Keratinocyte (primary cell): ENCODE measurements around the gene LHFPL3. TPM values are rescaled to one million over a fixed set of nuclear protein-coding genes. Genes with fewer than 3 reads are reported as not detected.

ENCODE experiments used
- DNase-seq: peaks from one replicate; pipeline ENCODE4 v3.0.0-alpha.2; 2011; ENCODE audit warnings: low read depth, missing footprints, low spot score
- FAIRE-seq: peaks from 2 replicates; lab custom pipeline; 2011; peaks lifted over from hg19 to GRCh38; lab: Jason Lieb, UNC
- H2AFZ ChIP-seq: 2 replicates; pipeline ENCODE4 v1.6.0; 2012; ENCODE audit warnings: low read length, control low read depth, inconsistent platforms; ENCODE audit not compliant: control insufficient read depth
- H3K27ac ChIP-seq: 2 replicates; pipeline ENCODE4 v1.5.1; 2011; ENCODE audit warnings: low read length; ENCODE audit not compliant: control insufficient read depth, insufficient read depth
- H3K27me3 ChIP-seq: 3 replicates; pipeline ENCODE4 v1.6.0; 2011; ENCODE audit warnings: low read length; ENCODE audit not compliant: control insufficient read depth, insufficient read depth; ENCODE audit errors: extremely low read depth
- H3K36me3 ChIP-seq, 2 experiments: 2 replicates in 1 of 2; 3 replicates in 1 of 2; pipeline ENCODE4 v1.5.1; 2011; ENCODE audit warnings: low read length in 2 of 2, mild to moderate bottlenecking in 1 of 2; ENCODE audit not compliant: control insufficient read depth in 2 of 2, insufficient read depth in 2 of 2; ENCODE audit errors: extremely low read depth in 1 of 2
- H3K4me1 ChIP-seq: 3 replicates; pipeline ENCODE4 v1.5.1; 2011; ENCODE audit warnings: low read length; ENCODE audit not compliant: control insufficient read depth, insufficient read depth; ENCODE audit errors: extremely low read depth
- H3K4me2 ChIP-seq: 3 replicates; pipeline ENCODE4 v1.6.0; 2011; ENCODE audit warnings: low read depth, low read length; ENCODE audit not compliant: control insufficient read depth, insufficient read depth; ENCODE audit errors: extremely low read depth
- H3K4me3 ChIP-seq, 3 experiments: fragments of 200-600 bp in 1 of 3; sonication (generic) in 1 of 3; 2 replicates in 2 of 3; 3 replicates in 1 of 3; pipeline ENCODE4 v1.5.1; 2011 to 2016; ENCODE audit warnings: low read length in 3 of 3, mild to moderate bottlenecking in 3 of 3, control low read depth in 2 of 3, inconsistent platforms in 1 of 3, low read depth in 1 of 3, mixed read lengths in 1 of 3, mixed run types in 1 of 3, moderate library complexity in 1 of 3; ENCODE audit not compliant: control insufficient read depth in 2 of 3, insufficient read depth in 2 of 3; ENCODE audit errors: extremely low read depth in 1 of 3
- H3K79me2 ChIP-seq: 2 replicates; pipeline ENCODE4 v1.6.0; 2012; ENCODE audit warnings: low read length; ENCODE audit not compliant: control insufficient read depth, insufficient read depth
- H3K9ac ChIP-seq: 3 replicates; pipeline ENCODE4 v1.6.0; 2011; ENCODE audit warnings: low read length; ENCODE audit not compliant: control insufficient read depth, insufficient read depth; ENCODE audit errors: extremely low read depth
- H3K9me1 ChIP-seq: 3 replicates; pipeline ENCODE4 v1.6.0; 2011; ENCODE audit warnings: low read length; ENCODE audit not compliant: control insufficient read depth, insufficient read depth; ENCODE audit errors: extremely low read depth
- H3K9me3 ChIP-seq: 2 replicates; pipeline ENCODE4 v1.5.1; 2012; ENCODE audit warnings: low read depth, low read length; ENCODE audit not compliant: control insufficient read depth
- H4K20me1 ChIP-seq: 3 replicates; pipeline ENCODE4 v1.6.0; 2011; ENCODE audit warnings: low read length; ENCODE audit not compliant: control insufficient read depth, insufficient read depth; ENCODE audit errors: extremely low read depth
- EZH2 ChIP-seq: IDR thresholded peaks from one replicate; pipeline ENCODE4 v1.6.1; 2012; ENCODE audit warnings: inconsistent platforms, mild to moderate bottlenecking, low read length, moderate library complexity
- dilution Hi-C: fragments of 300-500 bp; cut with MboI; formaldehyde crosslinking; loops from one replicate; pipeline ENCODE4 v1.7.0; 2020; ENCODE audit warnings: low sequenced_read_pairs; ENCODE audit not compliant: extremely low pct_ligation_motif_present
- polyA plus RNA-seq, 5 experiments: library from polyadenylated mRNA; depleted of rRNA in 3 of 5; stranded (reverse) in 3 of 5; stranded (forward) in 1 of 5; unstranded in 1 of 5; fragments of >200 nt; gene quantifications; 1 replicate in 1 of 5; 2 replicates in 3 of 5; 3 replicates in 1 of 5; pipeline versions ENCODE4 v1.2.1 to v1.2.3, GENCODE V29; 2011 to 2012; ENCODE audit warnings: missing spikeins in 2 of 5, low read depth in 1 of 5, low replicate concordance in 1 of 5
- TF ChIP-seq, protein P1 (sequence below), 3 experiments: IDR thresholded peaks in 1 of 3; conservative IDR thresholded peaks in 1 of 3; optimal IDR thresholded peaks in 1 of 3; 2 replicates in 2 of 3; 3 replicates in 1 of 3; pipeline versions ENCODE3 to v1.5.1; 2011; ENCODE audit warnings: low read length in 3 of 3, mild to moderate bottlenecking in 3 of 3, moderate library complexity in 2 of 3, control low read depth in 1 of 3, inconsistent platforms in 1 of 3; ENCODE audit not compliant: insufficient read depth in 2 of 3; ENCODE audit errors: extremely low read depth in 1 of 3

The LHFPL3 gene
- polyA plus RNA-seq, 1 donor (not counting 4 experiments of a cell fraction or from before 2014, with no cell fraction given), result not detected

DNA sequence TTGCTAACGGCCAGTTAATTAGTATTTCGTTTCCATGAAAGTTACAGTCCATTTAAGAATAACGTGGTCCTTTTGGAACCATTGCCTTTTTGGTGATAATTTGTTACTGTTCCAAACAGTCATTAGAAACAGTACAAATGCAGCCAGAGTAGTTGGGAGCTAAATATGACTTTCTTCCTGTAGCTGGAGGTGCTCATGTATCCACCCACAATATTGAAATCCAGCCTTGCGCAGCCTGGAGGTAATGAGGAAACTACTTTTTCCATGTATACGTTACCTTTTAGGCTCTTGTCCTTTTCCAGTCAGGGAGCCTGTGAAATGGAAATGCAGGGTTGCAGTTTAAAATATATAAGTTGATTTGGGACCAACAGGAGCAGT, 43.6 kb downstream of the LHFPL3 start:
- dilution Hi-C loops, result no loop called here

DNA sequence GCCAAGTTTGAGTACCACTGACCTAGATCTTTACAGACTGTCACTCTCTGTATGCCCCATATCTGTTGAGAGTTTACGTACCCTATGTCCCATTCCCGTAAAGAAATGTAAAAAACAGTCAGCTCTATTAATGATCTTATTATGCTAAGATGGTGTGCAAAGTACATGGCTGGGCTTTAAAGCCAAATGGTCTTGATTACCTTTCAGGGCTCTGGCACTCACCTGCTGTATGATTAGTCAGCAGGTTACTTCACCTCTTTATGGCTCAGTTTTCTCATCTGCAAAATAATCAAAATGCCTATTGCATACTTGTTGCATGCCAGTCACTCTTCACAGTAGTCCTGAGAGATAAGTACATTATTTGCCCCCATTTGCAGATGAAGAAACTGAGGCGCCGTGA, 54.2 kb downstream of the LHFPL3 start:
- FAIRE-seq, result no peak
- Histone ChIP-seq H3K27ac (no peak overlapping the region), H2AFZ (no peak overlapping the region)

More for the DNA sequence above, 43.6 kb downstream of the LHFPL3 start:
- H3K4me3 ChIP-seq, result no peak overlapping the region
- no peak overlapping the region for H3K4me2 ChIP-seq
- H2AFZ ChIP-seq, result no peak overlapping the region
- H3K9me3 ChIP-seq, result no peaks in the 10 kb centered on the region
- no peak overlapping the region for H3K9ac ChIP-seq
- H3K4me1 ChIP-seq, result no peaks in the 10 kb centered on the region
- no peak for DNase-seq
- no peaks in the 10 kb centered on the region for H3K27me3 ChIP-seq
- H3K9me1 ChIP-seq, result no peaks in the 10 kb centered on the region
- FAIRE-seq, result no peak
- no peak for TF ChIP-seq EZH2
- TF ChIP-seq, protein P1, sequence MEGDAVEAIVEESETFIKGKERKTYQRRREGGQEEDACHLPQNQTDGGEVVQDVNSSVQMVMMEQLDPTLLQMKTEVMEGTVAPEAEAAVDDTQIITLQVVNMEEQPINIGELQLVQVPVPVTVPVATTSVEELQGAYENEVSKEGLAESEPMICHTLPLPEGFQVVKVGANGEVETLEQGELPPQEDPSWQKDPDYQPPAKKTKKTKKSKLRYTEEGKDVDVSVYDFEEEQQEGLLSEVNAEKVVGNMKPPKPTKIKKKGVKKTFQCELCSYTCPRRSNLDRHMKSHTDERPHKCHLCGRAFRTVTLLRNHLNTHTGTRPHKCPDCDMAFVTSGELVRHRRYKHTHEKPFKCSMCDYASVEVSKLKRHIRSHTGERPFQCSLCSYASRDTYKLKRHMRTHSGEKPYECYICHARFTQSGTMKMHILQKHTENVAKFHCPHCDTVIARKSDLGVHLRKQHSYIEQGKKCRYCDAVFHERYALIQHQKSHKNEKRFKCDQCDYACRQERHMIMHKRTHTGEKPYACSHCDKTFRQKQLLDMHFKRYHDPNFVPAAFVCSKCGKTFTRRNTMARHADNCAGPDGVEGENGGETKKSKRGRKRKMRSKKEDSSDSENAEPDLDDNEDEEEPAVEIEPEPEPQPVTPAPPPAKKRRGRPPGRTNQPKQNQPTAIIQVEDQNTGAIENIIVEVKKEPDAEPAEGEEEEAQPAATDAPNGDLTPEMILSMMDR (optimal IDR thresholded peaks at IDR 0.05 in 1 of 3, IDR thresholded peaks at IDR 0.05 in 1 of 3, conservative IDR thresholded peaks at IDR 0.05 in 1 of 3; ENCODE audit: extremely low read depth in 1 of 3, insufficient read depth in 2 of 3, low read length in 3 of 3), result no peak
- H4K20me1 ChIP-seq, result no peaks in the 10 kb centered on the region
- no peaks in the 10 kb centered on the region for H3K79me2 ChIP-seq
- no peak overlapping the region for H3K27ac ChIP-seq
- no peaks in the 10 kb centered on the region for H3K36me3 ChIP-seq

More for the DNA sequence above, 54.2 kb downstream of the LHFPL3 start:
- no peak for DNase-seq
- Histone ChIP-seq H3K4me2 (no peak overlapping the region), H3K9me1 (no peaks in the 10 kb centered on the region), H3K79me2 (no peaks in the 10 kb centered on the region), H3K36me3 (no peaks in the 10 kb centered on the region), H3K4me3 (no peak overlapping the region), H3K9ac (no peak overlapping the region), H3K27me3 (no peaks in the 10 kb centered on the region), H4K20me1 (no peaks in the 10 kb centered on the region), H3K9me3 (no peaks in the 10 kb centered on the region), H3K4me1 (no peaks in the 10 kb centered on the region)
- dilution Hi-C loops, result no loop called here
- TF ChIP-seq, protein P1 (optimal IDR thresholded peaks at IDR 0.05 in 1 of 3, IDR thresholded peaks at IDR 0.05 in 1 of 3, conservative IDR thresholded peaks at IDR 0.05 in 1 of 3; ENCODE audit: extremely low read depth in 1 of 3, insufficient read depth in 2 of 3, low read length in 3 of 3), result no peak
- no peak for TF ChIP-seq EZH2
